HUDEP-2 (cell line): ENCODE data around the gene DIPK1C.

Experiments used
- DNase-seq, 76 experiments: peaks; one replicate each; lab custom pipeline; 2025; ENCODE audit not compliant: unreplicated experiment in 76 of 76; lab: John Stamatoyannopoulos, UW

The DIPK1C gene

GRCh38 chr18:74425876-74426275, 31.2 kb downstream of the DIPK1C start:
- no peak for DNase-seq

- DNase-seq, result no peak
Measured at GRCh38 chr18:74425161-74425560, 31.9 kb downstream of the DIPK1C start.

GRCh38 chr18:74422541-74422940, 34.6 kb downstream of the DIPK1C start:
- DNase-seq, result no peak

- DNase-seq, result no peak
Measured at GRCh38 chr18:74420926-74421325, 36.2 kb downstream of the DIPK1C start.

- DNase-seq, result no peak
Measured at GRCh38 chr18:74420481-74420880, 36.6 kb downstream of the DIPK1C start.

DNA sequence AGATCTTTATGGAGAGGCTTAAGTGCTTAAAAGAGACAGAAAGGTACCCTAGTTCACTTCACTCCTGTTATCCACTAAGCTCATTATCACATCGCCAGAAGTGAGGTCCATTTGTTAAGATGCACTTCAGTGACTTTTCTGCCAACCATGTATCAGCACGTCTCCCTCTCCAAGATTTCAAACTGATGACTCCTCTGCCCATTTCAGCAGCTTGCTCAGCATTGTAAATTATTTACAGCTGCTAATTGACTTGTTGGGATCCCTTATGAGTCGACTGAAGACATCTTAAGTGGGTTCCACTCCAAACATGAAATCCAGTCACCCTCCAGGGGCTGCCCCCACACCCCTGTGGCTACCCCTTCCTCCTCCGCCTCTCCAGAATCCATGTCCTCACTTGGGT, 37.3 kb downstream of the DIPK1C start:
- no peak for DNase-seq

DNA sequence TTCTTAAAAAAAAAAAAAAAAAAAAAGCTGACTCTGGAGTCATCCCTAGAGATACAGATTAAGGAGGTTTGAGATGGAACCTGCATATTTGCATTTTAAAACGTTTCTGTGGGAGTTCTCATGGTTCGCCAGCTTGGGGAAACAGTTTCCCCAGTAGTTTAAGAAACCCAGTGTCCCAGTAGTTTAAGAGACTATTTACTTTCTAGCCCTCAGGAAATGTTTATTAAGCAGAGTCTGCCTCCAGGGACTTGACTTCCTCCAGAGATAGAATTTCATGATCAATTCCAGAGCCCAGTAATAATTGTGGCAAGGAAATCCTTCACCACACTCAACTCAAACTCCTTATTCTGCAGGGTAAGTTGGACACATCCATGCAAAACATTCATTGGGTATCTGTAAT, 39.1 kb downstream of the DIPK1C start:
- no peak for DNase-seq

DNA sequence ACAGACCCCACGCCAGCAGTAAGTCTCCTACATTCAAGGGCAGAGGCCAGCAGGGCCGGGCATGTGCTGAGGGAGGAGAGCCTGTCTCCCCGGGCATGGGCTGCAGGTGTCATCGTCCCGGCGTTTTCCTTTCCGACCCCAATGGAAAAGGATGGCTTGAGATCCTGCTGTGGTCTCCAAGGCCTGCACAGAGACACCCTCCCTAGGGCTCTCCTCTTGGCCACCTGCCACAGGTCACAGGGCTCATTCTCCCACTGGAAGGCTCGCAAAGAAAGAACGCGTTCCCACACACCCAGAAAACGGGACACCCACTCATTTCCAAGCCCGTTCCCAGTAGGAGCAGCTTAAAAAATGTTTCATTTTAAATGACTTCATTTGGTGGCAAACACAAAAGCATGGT, 41.0 kb downstream of the DIPK1C start:
- DNase-seq, result no peak

- DNase-seq, result no peak
Measured at GRCh38 chr18:74414953-74415515, 42.1 kb downstream of the DIPK1C start.

- no peak for DNase-seq
Measured at GRCh38 chr18:74413836-74414235, 43.3 kb downstream of the DIPK1C start.

- DNase-seq, result no peak
Measured at GRCh38 chr18:74412116-74412880, 44.8 kb downstream of the DIPK1C start.

DNA sequence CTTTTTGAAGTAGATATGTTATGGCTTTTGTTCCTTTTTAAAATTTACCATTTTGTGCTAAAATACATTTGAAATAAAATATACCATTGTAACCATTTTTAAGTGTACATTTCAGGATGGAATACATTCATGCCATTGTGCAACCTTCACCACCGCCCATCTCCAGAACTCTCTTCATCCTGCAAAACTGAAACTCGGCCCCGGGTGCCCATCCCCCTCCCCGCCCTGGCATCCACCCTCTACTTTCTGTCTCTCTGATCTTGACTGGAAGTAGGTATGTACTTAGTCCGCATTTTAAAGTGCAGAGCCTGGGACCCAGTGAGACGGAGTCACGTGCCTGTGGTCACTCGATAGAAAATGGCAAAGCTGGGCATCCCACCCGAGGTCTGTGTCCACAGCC, 45.6 kb downstream of the DIPK1C start:
- DNase-seq, result no peak

- DNase-seq, result no peak
Measured at GRCh38 chr18:74410441-74410992, 46.6 kb downstream of the DIPK1C start.

DNA sequence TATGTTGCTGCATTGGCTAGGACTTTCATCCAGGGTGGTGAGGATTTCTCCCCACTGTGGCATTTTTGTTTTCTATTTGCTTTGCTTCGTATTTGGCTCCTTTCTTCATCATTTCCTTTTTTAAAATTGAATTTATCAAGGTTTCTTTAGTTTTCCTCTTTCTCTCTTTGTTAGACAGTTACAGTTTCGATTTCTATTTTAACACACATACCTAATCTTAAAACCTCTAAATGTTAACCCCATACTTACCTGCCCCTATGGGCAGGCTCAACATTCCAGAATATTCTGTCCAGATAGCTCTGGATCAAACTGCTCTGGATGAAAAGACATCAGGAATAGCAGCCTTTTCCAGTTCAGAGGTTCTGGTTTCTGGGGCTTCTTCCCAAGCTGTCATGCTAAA, 49.2 kb downstream of the DIPK1C start:
- no peak for DNase-seq

- DNase-seq, result peak in 49 of 76 experiments; percentile 1 to 63 (median 27)
Measured at GRCh38 chr18:74402806-74403433, 54.2 kb downstream of the DIPK1C start.

- no peak for DNase-seq
Measured at GRCh38 chr18:74400813-74401212, 56.3 kb downstream of the DIPK1C start.

GRCh38 chr18:74399091-74399887, 57.8 kb downstream of the DIPK1C start:
- DNase-seq, result no peak

DNA sequence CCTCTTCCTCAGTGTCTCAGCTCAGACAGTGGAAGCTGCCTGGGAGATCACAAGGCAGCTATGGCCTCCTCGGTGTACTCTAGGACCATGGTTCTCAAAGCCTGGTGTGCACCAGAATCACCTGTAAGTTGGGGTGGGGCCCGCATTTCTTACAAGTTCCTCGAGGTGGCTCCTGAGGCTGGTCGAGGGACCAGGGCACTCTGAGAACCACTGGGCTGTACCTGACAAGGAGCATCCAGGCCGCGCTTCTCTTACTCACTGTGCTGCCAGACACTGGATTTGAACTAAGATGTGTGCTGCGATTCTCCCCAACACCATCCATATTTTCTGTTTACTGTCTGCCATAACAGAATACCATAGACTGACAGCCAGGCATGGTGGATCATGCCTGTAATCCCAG, 59.5 kb downstream of the DIPK1C start:
- DNase-seq, result no peak

- no peak for DNase-seq
Measured at GRCh38 chr18:74396171-74397169, 60.6 kb downstream of the DIPK1C start.

- no peak for DNase-seq
Measured at GRCh38 chr18:74395648-74396154, 61.4 kb downstream of the DIPK1C start.
